ENCODE measurements around the gene NNT.

NNT gene

DNA sequence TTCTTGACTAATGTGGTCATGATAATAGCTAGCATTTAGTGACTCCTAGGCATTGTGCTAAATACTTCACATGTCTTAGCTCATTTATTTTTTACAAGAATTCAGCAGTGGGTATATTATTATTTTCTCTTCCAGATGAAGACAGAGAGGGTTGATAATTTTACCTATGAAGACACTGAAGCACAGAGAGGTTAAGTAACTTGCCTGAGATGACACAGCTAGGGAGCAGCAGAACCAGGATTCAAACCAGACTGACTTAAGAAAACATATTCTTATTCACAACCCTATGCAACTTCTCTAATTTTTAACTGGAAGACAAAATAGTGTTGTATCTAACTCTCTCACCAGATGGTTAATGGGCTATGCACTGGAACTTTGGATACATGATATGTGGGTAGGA is 44.8 kb downstream of the NNT start:
- TF ChIP-seq BACH2 (CRISPR knock-in tag; IDR thresholded peaks at IDR 0.05; ENCODE audit: borderline replicate concordance) = no peak

GRCh38 chr5:43648499-43649124 is 45.6 kb downstream of the NNT start:
- peak; percentile 16 for ATAC-seq
- TF ChIP-seq ZNF8 (CRISPR knock-in tag; IDR thresholded peaks at IDR 0.05) (no peak), ZNF565 (CRISPR knock-in tag; conservative IDR thresholded peaks at IDR 0.05; ENCODE audit: low read depth) (no peak), ZNF70 (CRISPR knock-in tag; IDR thresholded peaks at IDR 0.05) (no peak), OSR1 (CRISPR knock-in tag; IDR thresholded peaks at IDR 0.05) (no peak), GLIS3 (CRISPR knock-in tag; IDR thresholded peaks at IDR 0.05) (no peak), TOX (CRISPR knock-in tag; IDR thresholded peaks at IDR 0.05; ENCODE audit: borderline replicate concordance) (no peak), ESRRG (CRISPR knock-in tag; IDR thresholded peaks at IDR 0.05) (no peak), POU6F1 (CRISPR knock-in tag; IDR thresholded peaks at IDR 0.05; ENCODE audit: borderline replicate concordance, low read depth) (no peak), ISL1 (CRISPR knock-in tag; IDR thresholded peaks at IDR 0.05) (no peak), ZC3H10 (CRISPR knock-in tag; IDR thresholded peaks at IDR 0.05) (no peak), ZFP3 (CRISPR knock-in tag; IDR thresholded peaks at IDR 0.05) (no peak), BACH2 (CRISPR knock-in tag; IDR thresholded peaks at IDR 0.05; ENCODE audit: borderline replicate concordance) (no peak), PATZ1 (CRISPR knock-in tag; IDR thresholded peaks at IDR 0.05; ENCODE audit: borderline replicate concordance) (no peak), CSDC2 (CRISPR knock-in tag; IDR thresholded peaks at IDR 0.05) (no peak), ZFP30 (CRISPR knock-in tag; IDR thresholded peaks at IDR 0.05) (no peak), SNAI2 (CRISPR knock-in tag; IDR thresholded peaks at IDR 0.05) (no peak)
- TF ChIP-seq, protein P1, sequence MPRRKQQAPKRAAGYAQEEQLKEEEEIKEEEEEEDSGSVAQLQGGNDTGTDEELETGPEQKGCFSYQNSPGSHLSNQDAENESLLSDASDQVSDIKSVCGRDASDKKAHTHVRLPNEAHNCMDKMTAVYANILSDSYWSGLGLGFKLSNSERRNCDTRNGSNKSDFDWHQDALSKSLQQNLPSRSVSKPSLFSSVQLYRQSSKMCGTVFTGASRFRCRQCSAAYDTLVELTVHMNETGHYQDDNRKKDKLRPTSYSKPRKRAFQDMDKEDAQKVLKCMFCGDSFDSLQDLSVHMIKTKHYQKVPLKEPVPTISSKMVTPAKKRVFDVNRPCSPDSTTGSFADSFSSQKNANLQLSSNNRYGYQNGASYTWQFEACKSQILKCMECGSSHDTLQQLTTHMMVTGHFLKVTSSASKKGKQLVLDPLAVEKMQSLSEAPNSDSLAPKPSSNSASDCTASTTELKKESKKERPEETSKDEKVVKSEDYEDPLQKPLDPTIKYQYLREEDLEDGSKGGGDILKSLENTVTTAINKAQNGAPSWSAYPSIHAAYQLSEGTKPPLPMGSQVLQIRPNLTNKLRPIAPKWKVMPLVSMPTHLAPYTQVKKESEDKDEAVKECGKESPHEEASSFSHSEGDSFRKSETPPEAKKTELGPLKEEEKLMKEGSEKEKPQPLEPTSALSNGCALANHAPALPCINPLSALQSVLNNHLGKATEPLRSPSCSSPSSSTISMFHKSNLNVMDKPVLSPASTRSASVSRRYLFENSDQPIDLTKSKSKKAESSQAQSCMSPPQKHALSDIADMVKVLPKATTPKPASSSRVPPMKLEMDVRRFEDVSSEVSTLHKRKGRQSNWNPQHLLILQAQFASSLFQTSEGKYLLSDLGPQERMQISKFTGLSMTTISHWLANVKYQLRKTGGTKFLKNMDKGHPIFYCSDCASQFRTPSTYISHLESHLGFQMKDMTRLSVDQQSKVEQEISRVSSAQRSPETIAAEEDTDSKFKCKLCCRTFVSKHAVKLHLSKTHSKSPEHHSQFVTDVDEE (CRISPR knock-in tag; IDR thresholded peaks at IDR 0.05) = no peak
- TF ChIP-seq, protein P2, sequence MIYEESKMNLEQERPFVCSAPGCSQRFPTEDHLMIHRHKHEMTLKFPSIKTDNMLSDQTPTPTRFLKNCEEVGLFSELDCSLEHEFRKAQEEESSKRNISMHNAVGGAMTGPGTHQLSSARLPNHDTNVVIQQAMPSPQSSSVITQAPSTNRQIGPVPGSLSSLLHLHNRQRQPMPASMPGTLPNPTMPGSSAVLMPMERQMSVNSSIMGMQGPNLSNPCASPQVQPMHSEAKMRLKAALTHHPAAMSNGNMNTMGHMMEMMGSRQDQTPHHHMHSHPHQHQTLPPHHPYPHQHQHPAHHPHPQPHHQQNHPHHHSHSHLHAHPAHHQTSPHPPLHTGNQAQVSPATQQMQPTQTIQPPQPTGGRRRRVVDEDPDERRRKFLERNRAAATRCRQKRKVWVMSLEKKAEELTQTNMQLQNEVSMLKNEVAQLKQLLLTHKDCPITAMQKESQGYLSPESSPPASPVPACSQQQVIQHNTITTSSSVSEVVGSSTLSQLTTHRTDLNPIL (CRISPR knock-in tag; IDR thresholded peaks at IDR 0.05; ENCODE audit: low read depth) = no peak

More for the DNA sequence above, 44.8 kb downstream of the NNT start:
- ATAC-seq = no peak

DNA sequence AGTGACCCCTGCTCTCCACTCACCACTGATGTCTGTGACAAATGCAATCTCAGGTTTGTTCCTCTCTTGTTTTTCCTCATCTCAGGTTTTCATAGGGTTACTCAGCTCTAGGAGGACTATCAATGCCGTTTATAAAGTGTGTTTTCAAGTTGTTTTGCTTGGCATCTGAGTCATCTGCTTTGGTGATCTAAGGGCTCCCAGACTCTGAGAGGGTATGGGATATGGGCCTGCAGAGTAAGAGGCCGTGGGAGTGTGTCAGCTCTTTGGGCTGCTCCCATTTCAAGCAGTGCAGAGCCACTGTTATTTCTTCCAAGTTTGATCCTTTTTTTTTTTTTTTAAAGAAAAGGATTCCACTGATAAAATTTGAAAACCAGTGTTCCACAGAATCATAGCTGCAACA is 46.3 kb downstream of the NNT start:
- ATAC-seq = peak; percentile 74
- TF ChIP-seq ZFP3 (CRISPR knock-in tag; IDR thresholded peaks at IDR 0.05) (no peak), BACH2 (CRISPR knock-in tag; IDR thresholded peaks at IDR 0.05; ENCODE audit: borderline replicate concordance) (no peak), OSR1 (CRISPR knock-in tag; IDR thresholded peaks at IDR 0.05) (no peak), ZFP30 (CRISPR knock-in tag; IDR thresholded peaks at IDR 0.05) (no peak), ZNF565 (CRISPR knock-in tag; conservative IDR thresholded peaks at IDR 0.05; ENCODE audit: low read depth) (no peak), ZC3H10 (CRISPR knock-in tag; IDR thresholded peaks at IDR 0.05) (no peak), PPARA (CRISPR knock-in tag; IDR thresholded peaks at IDR 0.05; ENCODE audit: borderline replicate concordance) (no peak), TCF4 (CRISPR knock-in tag; IDR thresholded peaks at IDR 0.05; ENCODE audit: borderline replicate concordance) (no peak), PATZ1 (CRISPR knock-in tag; IDR thresholded peaks at IDR 0.05; ENCODE audit: borderline replicate concordance) (no peak), ESRRG (CRISPR knock-in tag; IDR thresholded peaks at IDR 0.05) (no peak), SNAI2 (CRISPR knock-in tag; IDR thresholded peaks at IDR 0.05) (no peak), TOX (CRISPR knock-in tag; IDR thresholded peaks at IDR 0.05; ENCODE audit: borderline replicate concordance) (no peak), CSDC2 (CRISPR knock-in tag; IDR thresholded peaks at IDR 0.05) (no peak), ZNF8 (CRISPR knock-in tag; IDR thresholded peaks at IDR 0.05) (no peak), ISL1 (CRISPR knock-in tag; IDR thresholded peaks at IDR 0.05) (no peak), GLIS3 (CRISPR knock-in tag; IDR thresholded peaks at IDR 0.05) (no peak), POU6F1 (CRISPR knock-in tag; IDR thresholded peaks at IDR 0.05; ENCODE audit: borderline replicate concordance, low read depth) (no peak)
- TF ChIP-seq, protein P1 (CRISPR knock-in tag; IDR thresholded peaks at IDR 0.05) = no peak
